GM12878 (cell line): Measurements from ENCODE around the gene SPATA2. TPM values are rescaled to one million over a fixed set of nuclear protein-coding genes. Genes with fewer than 3 reads are reported as not detected.

Experiments used
- BCLAF1 ChIP-seq: fragments of 450-650 bp; IDR thresholded peaks from 2 replicates; pipeline ENCODE4 v1.6.1; 2017; ENCODE audit warnings: antibody characterized with exemption, mild to moderate bottlenecking, moderate library complexity
- ESRRA ChIP-seq: IDR thresholded peaks from 2 replicates; pipeline ENCODE4 v1.6.1; 2012; ENCODE audit warnings: mild to moderate bottlenecking, low read length, improper control_type of control experiment
- NRF1 ChIP-seq: conservative IDR thresholded peaks from 2 replicates; pipeline ENCODE4 v1.6.1; 2011; ENCODE audit warnings: mild to moderate bottlenecking, low read depth, low read length, improper control_type of control experiment
- RB1 ChIP-seq: fragments of 450-650 bp; formaldehyde crosslinking; IDR thresholded peaks from 2 replicates; pipeline ENCODE4 v1.6.1; 2017; ENCODE audit warnings: mild to moderate bottlenecking, borderline replicate concordance
- REST ChIP-seq: IDR thresholded peaks from 2 replicates; pipeline ENCODE4 v1.6.1; 2012; ENCODE audit warnings: mild to moderate bottlenecking, low read depth, low read length
- SIN3A ChIP-seq: IDR thresholded peaks from 2 replicates; pipeline ENCODE4 v1.6.1; 2012; ENCODE audit warnings: low read depth, low read length, improper control_type of control experiment
- SMAD1 ChIP-seq: fragments of 450-650 bp; IDR thresholded peaks from 2 replicates; pipeline ENCODE4 v1.6.1; 2018; ENCODE audit warnings: mild to moderate bottlenecking, low read depth; ENCODE audit not compliant: partially characterized antibody
- SRF ChIP-seq, 2 experiments: IDR thresholded peaks; 2 replicates each; pipeline ENCODE4 v1.6.1; 2011; ENCODE audit warnings: low read depth in 2 of 2, low read length in 2 of 2, mild to moderate bottlenecking in 1 of 2, moderate library complexity in 1 of 2
- YBX1 ChIP-seq: fragments of 450-650 bp; IDR thresholded peaks from 2 replicates; pipeline ENCODE4 v1.6.1; 2016; ENCODE audit warnings: antibody characterized with exemption
- ZNF207 ChIP-seq: fragments of 450-650 bp; IDR thresholded peaks from 2 replicates; pipeline ENCODE4 v1.6.1; 2014; ENCODE audit warnings: antibody characterized with exemption, mild to moderate bottlenecking, borderline replicate concordance
- ZSCAN29 ChIP-seq: fragments of 450-650 bp; IDR thresholded peaks from 2 replicates; pipeline ENCODE4 v1.6.1; 2017; ENCODE audit warnings: mild to moderate bottlenecking, moderate library complexity
- polyA plus RNA-seq, 11 experiments: library from polyadenylated mRNA; depleted of rRNA in 4 of 11; unstranded in 6 of 11; stranded (reverse) in 5 of 11; fragments of >200 nt; fragmentation: Nextera tagmentation in 4 of 11; fragmentation: Illumina TruSeq in 1 of 11; extraction: Ambion mirVana in 4 of 11; extraction: Trizol in 1 of 11; gene quantifications; 1 replicate in 1 of 11; 2 replicates in 10 of 11; pipeline versions ENCODE4 v1.2.1 to v1.2.3, GENCODE V29; 2011 to 2016; ENCODE audit warnings: inconsistent platforms in 2 of 11, missing spikeins in 2 of 11, low read depth in 1 of 11
- total RNA-seq, 4 experiments: library from RNA; depleted of rRNA in 3 of 4; stranded (reverse); fragments of >200 nt in 3 of 4; fragmentation: Illumina TruSeq in 1 of 4; extraction: Trizol in 1 of 4; gene quantifications; 2 replicates each; pipeline versions ENCODE4 v1.2.1 to v1.2.3, GENCODE V29; 2013 to 2021

The SPATA2 gene
- total and polyA plus RNA-seq, 10 of the 15 experiments (the other 5 are each of a cell fraction or from before 2014, with no cell fraction given): 0.93 to 11.7 (median 5.6) TPM

GRCh38 chr20:49951151-49951550, 35.8 kb upstream of the SPATA2 start (continued):
- TF ChIP-seq SIN3A (no peak), ESRRA (no peak), SRF (IDR thresholded peaks at IDR 0.05; ENCODE audit: low read depth in 2 of 2, low read length in 2 of 2) (no peak), RB1 (no peak), ZSCAN29 (no peak), YBX1 (no peak), SMAD1 (no peak), ZNF207 (no peak), BCLAF1 (no peak), REST (no peak), NRF1 (no peak)
